Measurements from ENCODE around the gene TMEM156.

GRCh38 chr4:39020130-39020529 is 12.1 kb downstream of the TMEM156 start:
- no peak for TF ChIP-seq POLR2AphosphoS5 (IDR thresholded peaks at IDR 0.05)
- no peak for TF ChIP-seq CTCF (IDR thresholded peaks at IDR 0.05)
